ENCODE data around the gene ARL15.

The ARL15 gene

DNA sequence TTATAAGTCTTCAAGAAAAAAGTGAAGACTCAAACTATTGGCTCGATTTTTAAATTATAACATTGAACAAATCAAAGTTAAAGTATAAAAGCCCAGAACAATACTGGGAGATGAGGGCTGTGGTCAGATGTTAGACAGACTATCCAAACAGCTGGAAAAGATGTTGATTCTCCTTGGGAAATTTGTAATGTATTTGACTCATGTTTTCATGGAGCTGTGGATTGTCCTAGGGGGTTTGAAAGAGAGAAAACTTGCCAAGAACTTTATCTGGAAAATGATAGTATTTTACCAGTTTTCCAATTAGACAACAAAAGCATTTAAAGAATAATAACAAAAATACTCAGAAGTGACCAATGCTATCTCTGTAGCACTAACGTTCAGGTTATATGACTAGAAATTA is 339.2 kb downstream of the ARL15 start:
- no peak for DNase-seq

DNA sequence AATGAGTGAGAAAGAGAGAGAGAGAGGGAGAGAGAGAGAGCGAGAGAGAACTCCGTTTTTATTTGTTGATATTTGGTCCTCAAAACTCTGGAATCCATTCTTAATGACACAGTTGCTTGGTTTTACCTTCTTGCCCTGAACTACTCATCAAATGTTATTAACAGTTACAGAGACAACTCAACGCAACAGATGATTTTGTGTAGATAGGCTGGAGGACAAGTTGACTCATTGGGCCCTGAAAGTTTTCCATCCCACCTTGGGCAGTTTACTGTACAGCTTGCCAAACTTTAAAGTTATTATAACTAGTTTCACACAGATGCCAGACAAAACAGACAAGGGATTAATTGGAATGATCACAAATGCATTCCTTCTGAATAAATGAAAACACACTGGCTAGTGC is 339.9 kb downstream of the ARL15 start:
- DNase-seq, result peak; percentile 40

DNA sequence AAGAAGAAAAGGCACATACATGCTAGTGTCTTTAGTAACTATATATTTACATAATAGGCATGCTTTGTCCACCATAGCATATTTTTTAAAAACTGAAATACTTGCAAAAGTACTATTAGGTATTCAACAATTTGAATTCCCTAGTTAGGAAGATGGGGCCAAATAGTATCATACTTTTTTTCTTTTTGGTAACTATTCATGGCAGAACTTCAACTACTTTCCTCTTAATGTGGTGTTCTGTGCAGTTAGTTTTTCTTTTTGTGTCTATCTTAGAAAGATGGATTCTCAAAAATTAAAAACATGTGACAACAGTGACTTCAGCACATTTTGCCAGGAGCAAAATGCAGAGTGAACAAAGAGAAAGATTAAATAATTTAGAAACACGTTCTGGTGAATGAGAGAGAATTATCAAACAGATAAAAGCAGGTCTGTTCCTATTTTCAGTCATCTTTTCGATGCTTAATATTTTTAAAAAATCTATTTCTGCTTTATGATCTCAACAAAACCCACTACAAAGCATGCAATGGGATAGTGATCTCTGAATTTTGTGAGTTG is 341.1 kb downstream of the ARL15 start:
- DNase-seq, result no peak

DNA sequence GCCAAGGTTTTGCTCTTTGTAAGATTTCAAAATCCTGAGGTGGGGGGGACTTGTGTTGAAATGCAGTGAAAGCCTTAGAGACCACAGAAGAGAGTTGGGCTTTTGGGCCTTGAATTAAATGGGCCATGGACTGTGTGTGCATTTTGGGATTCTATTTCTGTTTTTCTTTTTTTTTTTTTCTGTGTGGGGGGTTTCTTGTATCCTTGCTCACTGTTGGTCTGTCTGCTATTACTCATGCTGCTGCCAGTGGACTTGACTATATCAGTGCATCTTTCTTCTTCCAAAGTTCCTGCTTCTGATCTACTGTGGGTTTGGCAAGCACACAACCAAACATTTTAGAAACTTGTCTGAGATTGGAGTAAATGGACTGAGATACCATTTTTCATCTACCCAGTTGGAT is 344.9 kb downstream of the ARL15 start:
- DNase-seq, result no peak

DNA sequence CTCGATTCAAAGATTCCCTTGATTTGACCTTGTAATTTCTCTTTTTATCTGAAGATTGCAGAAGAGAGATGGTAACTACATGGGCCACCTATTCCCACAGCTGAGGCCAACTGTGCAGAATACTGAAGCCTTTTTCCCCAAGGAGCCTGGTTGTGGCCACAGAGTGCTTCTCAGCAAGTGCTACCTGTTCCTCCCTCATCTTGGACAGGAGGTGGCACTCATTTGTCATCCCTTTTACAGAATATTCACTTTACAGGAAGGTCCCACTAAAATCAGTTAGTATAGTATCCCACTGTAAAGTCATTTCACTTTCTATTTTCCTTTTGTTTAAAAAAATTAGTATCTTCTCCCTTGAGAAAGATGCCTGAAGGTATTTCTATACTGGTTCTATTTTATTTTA is 346.4 kb downstream of the ARL15 start:
- DNase-seq, result no peak

DNA sequence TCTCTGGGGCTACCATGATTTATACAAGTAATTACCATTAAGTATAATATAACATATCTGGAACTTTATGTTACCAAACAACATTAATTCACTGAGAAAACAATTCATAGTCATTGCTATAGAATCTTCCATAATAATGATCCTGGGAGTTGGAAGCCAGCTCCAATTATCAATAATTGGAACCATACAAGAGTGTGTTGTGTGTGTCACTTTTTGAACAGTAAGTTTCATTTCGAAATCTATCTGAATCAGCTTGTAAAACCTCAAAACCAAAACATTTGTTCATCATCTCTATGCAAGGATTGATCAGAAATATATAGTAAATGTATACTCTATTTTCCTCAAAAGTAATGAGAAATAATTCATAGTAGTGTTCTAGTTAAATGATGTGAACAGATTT is 348.1 kb downstream of the ARL15 start:
- DNase-seq, result no peak

DNA sequence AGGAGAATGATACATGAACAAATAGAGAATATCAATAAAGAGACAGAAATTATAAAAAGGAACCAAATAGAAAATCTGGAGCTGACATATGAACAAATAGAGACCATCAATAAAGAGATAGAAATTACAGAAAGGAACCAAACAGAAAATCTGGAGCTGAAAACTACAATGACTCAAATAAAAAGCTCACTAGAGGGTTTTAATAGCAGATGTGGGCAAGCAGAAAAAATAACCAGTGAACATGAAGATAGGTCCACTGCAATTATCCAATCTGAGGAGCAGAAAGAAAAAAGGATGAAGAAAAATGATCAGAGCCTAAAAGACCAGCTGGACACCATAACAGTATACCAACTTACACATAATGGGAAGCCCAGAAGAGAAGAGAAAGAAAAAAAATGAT is 353.7 kb downstream of the ARL15 start:
- DNase-seq, result no peak

DNA sequence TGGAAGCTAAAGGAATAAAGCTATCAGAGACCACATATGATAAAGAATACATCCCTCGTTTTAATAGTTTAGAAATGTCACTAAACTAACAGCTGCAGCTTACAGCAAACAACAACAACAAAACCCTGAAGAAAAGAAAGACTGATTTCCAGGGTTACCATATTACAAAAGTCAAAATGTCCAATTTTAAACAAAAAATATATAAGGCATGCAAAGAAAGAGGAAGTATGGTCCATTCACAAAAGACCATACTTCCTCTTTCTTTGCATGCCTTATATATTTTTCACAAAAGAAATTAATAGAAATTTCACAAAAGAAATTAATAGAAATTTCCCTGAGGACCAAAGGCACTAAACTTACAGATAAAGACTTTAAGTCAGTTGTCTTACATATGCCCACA is 354.2 kb downstream of the ARL15 start:
- no peak for DNase-seq

DNA sequence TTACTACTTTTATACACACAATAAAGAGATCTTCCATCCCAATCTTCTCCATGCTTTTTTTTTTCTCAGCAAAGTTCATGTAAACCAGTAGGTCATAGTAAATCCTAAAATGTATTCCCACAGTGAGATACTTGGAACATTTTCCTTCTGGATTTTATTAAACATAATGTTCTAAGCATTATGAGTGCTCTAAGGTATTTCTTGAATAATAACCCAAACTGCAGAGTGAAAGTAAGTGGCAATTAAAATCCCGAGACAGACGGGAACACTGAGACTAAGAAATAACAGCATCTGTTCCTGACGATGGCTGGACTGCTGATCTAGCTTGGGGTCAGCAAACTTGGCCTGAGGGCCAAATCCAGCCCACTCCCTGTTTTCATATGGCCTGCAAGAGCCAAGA is 359.8 kb downstream of the ARL15 start:
- no peak for DNase-seq

DNA sequence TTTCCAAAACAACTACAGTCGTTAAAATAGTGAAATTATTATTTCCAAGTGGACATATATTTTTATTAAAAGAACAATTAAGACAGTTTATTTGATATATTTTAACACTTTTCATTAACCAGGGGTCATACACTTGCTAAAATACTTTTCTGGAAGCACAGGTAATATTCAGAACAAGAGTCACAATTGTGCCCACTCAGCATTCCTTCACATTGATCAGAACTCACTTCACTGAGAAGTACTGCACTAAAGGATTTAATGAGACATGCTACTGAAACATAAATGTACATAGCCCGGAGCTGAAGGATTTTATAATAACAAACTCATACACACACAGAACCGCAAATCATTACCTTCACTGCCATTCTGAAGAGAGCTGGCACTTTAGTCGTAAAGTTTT is 361.8 kb downstream of the ARL15 start:
- no peak for DNase-seq

DNA sequence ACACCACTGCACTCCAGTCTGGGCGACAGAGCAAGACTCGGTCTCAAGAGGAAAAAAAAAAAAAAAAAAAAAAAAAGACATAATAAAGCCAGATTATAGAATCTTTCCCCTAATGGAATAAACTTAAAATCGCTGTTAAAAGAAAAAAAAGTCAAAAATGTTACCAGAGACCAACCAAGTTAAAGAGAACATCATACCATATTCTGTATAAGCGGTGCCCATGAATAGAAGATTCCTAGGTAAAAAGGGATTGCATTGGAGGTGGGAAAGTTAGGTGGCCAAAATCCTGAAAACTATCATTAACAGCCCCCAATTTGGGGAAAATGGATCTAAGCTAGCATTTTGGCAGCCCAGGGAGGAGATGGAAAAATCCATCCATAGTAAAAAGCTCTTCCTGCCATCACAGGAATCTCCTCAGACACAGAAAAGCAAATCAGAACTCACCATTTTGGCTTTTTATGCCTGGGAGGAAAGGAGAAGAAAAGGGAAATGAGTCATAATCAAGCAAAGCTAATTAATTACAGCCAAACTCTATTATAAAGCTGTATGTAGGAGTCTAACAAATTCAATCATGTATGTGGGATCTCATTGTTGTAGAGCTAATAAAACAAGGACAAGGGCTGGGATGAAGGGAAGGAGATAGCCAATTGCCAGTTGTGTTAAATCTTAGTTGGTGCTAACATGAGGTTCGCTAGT is 363.8 kb downstream of the ARL15 start:
- no peak for DNase-seq

DNA sequence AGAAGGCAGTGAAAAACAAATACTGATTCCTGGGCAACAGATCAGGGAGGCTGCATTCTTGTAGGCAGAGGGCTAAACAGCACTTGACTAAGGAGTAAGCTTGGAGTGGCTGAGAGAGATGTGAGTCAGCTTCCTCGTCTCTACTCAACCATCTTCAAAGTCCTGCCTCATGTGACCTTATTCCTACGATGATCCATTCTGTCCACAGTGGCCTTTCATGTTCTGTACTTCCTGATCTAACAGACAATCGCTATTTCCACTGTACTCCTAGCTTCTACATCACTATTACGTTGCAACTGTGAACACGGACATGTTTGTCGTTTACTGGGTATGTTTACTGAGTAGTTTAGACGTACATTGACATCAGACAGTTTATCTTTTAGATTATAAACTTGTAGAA is 365.4 kb downstream of the ARL15 start:
- DNase-seq, result no peak

DNA sequence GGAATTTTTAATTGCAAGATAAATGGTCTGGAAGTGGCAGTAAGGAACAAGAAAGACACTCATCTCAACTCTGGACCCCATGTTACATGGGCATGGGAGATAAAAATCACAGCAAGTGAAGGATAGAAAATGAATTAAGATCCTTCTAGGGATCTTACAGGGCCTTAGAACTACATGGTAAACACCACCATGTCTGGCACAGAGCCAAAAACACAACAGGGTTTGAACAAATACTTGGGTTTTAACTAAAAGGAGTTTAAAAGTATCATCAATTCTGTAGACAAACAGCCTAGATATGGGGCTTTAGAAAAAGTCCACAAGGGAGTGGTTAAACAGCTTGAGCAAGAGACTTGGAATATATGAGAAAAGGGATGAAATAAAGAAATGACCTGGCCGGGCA is 366.4 kb downstream of the ARL15 start:
- peak; percentile 9 for DNase-seq

DNA sequence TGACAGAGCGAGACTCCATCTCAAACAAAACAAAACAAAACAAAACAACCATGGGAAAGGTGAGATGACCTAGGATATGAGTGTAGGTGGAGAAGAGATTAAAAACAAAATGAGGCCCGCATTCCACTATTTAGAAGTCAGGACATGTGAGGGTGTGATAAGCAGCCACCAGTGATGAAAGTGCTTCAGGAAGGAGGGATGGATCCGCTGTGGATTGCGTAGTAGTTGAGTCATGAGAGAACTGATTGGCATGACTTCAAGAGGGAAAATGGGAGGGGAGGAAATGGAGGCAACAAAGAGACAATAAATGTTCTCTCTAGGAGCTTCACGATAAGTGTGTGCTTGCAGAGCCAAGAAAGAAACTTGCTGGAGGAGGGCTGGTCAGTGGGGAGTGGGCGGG is 367.6 kb downstream of the ARL15 start:
- no peak for DNase-seq

DNA sequence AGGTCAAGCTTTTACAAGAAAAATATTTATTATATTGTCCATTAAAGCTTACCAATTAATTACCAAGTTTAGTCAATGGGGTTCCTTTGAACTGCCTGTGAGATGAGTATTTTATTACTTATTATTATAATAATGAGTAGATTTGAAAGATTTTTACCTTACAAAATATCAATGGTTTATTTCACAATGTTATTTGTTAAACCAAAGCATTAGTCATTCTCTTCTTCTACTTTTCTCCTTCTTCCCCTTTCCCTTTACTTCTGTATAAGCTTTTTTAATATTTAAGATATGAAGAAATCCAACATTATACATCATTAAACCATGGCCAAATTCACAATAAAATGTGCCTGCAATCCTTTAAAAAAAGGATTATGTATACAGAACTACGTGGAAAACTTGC is 369.5 kb downstream of the ARL15 start:
- DNase-seq, result no peak

DNA sequence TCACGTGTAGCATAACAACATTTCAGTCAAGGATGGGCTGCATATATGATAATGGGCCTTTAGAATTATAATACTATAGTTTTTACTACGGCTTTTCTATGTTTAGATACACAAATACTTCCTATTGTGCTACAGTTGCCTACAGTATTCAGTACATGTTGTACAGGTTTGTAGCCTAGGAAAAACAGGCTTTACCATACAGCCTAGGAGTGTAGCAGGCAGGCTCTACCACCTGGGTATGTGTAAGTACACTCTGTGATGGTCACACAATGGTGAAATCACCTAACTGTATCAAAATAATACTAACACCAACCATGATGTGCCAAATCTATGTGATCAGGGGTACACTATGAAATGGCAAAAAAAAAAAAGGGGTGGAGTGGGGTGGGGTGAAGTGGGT is 372.9 kb downstream of the ARL15 start:
- DNase-seq, result no peak

DNA sequence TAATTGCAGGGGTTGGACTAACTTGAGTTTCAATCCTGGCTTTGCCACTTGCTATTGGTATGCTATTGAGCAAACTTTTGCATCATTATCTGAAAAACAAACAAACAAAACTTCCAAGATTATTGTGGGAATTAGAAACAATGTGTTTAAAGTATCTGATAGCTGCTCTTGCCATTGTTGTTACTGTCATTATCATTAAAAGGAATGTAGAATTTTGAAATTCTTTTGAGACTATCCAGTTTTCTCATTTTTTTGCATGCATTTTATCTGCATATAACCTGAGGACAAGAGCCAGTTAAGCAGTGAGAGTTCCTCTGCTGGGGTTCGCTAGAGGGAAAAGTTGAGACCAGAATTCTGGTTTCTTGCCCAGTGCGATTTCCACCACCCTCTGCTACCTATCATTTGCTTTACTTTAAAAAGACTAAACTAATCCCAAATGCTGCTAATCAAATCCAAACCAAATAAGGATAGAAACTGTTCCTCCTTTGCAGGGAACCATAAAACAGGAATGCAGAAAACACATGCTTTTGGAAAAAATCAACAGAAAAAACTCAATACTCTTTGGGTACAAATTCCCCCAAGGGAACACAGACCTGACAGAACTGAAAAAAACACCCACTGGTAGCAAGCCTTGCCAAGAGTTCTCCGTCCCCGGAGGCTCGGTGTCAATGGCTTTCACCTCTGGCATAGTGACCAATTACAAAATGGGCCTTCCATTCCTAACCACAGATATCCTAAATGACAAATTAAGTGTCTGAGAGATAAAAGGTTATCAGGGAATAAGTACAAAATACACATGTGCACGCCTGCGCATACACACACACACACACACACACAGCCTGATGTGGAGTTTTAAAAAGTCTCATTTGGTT is 373.7 kb downstream of the ARL15 start:
- no peak for DNase-seq

DNA sequence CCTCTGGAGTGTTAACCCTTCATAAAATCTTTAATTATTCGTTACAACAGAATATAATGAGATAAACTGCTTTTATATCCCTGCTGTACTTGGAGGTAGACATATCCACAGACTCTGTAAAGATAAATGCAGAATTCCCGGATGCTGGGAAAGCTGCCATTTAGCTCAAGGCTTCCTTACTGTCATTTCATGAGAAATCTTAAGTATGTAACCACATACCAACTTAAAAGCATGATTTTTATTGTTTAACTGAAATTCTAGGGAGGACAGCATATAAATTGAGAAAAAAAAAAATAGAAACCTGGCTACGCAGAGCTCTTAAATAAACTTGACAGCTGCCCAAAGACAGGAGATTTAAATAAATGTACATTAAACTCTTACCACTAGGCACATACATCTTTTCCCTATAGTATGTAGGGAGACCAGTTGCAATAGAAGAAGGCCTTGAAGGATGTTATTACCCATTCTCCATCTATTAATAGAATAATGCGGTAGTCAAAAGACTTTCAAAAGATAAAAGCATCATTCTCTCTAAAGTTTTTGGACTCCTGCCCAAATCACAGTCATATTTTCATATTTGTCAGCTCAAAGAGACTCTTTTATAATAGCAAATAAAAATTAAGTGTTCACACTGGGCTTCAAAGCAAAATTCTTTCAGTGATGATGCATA is 376.1 kb downstream of the ARL15 start:
- no peak for DNase-seq

DNA sequence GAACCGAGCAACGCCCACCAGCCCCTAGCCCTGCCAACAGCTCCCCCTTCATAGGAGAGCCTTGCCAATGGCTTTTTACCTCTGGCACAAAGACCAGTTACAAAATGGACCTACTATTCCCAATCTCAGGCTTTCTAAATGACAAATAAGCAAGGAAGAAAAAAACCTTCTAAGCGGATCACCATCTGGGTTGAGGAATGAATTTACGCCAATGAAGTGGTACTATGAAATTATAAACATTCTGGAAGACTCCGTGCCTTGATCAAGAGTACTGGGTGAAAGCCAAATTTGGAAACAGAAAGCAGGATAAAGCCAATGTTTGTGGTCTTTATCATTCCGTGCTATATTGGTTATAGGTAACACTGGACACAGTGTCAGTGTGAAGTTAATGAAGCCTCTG is 378.0 kb downstream of the ARL15 start:
- DNase-seq, result no peak

DNA sequence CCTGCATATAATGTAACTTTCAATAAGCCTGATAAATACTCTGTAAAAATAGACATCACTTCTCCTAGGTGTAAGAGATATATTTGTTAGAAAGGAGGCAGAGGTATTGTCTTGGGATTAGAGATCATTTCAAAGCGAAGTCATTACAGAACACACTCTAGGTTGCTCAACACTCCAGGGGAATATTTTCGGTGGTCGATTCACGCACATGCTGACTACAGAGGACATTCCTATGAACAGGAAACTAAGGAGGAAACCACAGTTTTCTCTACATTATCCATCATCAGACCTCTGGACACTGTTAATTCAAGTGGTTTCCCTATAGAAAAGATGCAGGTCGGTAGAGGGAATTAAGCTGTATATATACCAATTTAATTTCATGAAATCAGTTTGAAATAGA is 379.9 kb downstream of the ARL15 start:
- no peak for DNase-seq

DNA sequence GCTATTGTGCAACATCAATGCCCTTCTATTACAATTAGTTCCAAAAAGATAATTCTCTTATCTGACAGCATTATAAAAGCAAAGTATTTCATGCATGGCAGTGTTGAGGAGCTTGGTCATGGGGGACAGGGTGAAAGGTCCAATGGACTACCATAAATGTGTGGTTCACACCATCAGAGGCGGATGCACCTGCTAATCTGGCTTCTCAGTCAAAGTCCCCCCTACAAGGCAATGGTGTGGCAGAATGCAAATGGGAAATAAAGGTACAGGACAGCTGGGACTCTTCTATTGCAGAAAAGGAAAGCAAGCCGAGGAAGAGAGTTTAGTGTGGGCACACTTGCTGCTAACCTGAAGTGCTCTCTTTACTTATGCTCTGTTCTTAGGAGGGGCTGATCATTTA is 380.8 kb downstream of the ARL15 start:
- DNase-seq, result no peak

DNA sequence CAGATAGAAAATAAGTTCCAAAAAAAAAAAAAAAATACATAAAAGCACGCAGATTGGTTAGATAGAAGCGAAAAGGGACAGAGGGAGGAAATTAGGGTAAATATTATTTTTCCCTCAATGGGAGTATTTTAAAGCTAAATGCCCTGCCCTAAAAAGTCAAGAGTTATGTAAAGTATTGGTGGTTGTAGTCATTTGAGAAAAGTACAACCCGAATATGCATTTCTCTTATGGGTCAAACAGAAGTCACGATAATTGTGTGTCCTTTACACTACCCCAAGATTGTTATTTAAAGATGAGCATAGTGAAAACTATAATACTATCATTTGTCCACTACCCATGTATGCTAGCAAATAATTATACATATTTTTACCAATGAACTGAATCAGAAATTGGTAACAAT is 381.2 kb downstream of the ARL15 start:
- no peak for DNase-seq

DNA sequence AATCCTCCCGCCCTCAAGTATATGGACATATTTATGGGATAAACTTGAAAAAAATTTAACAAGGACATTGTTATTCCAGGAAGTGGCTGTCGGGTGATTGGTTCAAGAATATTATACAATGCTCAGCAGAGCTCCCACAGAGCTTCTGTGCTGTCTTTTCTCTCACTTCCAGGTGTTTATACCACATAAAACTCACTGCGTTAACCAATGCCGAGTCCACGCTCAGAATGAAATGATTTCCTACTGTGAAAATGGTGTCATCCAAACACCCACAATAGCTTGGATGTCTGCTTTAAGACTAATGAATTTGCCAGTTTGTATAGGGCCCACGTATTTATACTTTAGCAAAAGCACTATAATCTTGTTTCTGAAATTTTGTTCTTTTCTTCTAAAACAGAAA is 381.7 kb downstream of the ARL15 start:
- no peak for DNase-seq
